Cerebellar nuclear complex (tissue), 1 donor: ENCODE results near the gene BEST1.
A peak's percentile ranks its signal among the peaks of the same experiment; 100 is the strongest.

Experiments
- DNase-seq, 2 experiments: peaks; one replicate each; lab custom pipeline; 2025; lab: John Stamatoyannopoulos, UW

The BEST1 gene

GRCh38 chr11:61916737-61917333 is 33.3 kb upstream of the BEST1 start:
- no peak for DNase-seq

DNA sequence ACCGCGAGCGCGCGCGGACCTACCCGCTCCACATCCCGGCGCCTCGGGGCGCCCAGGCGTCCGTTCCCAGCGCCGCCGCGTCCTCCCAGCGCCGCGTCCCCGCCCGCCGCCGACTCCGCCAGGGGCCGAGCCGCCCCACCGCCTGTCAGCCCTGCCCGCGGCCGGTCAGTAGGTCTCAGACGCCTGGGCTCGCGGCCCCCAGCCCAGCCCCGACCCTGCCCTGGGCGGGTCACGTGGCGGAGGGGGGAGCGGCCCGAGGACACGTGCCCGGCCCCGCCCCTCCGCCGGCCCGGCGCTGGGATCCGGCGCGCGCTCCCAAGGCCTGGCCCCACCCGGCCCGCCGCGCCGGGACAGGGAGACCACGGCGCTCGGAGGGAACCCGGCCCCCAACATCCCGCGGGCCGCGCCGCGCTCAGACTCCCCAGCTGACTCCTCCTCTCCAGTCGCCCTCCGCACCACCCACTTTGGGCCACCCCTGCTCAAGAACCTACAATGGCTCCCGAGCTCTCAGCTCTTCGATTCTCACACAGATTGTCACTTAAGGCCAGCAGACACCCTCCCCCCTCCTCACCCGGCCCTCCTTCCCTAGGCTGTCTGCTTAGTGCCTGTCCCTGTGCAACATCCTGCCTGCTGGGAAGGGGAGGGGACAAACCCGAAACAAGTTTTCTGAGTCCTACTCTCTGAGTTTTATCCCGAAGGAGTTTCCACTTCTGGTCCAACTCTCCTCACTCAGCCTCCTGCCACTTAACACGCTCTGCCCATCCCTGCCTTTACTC is 32.6 kb upstream of the BEST1 start, which contains the start of gene RAB3IL1:
Gene RAB3IL1 (minus strand): TSS at position 233 of the 776 bp plus-strand sequence. CDS start 199 bp downstream, at position 34.
- no peak for DNase-seq

- no peak for DNase-seq
Measured at GRCh38 chr11:61918251-61918937, 31.8 kb upstream of the BEST1 start.

DNA sequence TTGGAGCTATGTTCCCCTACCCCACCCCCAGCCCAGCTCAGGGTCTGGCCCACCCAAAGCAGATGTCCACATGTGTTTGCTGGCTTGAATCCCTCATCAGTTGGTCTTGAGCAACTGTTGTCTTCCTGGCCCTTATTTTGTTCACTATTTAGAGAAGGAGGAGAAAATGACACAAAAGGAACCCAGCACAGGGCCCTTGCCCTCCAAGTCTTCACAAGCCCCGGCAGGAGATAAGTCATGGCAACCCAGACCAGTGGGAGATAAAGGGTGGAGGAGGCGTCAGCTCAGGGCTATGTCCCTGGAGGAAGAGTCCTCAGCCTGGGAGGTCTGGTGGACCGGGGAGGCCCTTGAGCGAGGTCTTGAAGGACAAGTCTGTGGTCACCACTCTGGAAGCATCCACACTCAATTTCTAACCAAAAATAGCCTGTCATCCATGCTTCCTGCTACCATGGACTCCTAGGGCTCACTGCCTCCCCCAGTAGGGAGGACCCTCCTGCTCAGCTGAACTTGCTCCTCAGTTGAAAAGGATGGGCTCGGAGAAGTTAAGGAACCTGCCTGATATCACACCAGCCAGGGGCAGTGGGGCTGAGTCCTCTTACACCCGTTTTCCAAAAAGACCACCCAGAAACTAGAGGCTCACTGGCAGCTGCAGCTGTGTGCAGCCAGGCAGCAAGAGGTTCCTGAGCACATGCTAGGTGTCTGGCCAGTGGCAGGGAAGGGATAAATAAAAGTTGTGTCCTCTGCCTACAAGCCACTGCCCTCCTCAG is 31.0 kb upstream of the BEST1 start:
- DNase-seq: no peak

DNA sequence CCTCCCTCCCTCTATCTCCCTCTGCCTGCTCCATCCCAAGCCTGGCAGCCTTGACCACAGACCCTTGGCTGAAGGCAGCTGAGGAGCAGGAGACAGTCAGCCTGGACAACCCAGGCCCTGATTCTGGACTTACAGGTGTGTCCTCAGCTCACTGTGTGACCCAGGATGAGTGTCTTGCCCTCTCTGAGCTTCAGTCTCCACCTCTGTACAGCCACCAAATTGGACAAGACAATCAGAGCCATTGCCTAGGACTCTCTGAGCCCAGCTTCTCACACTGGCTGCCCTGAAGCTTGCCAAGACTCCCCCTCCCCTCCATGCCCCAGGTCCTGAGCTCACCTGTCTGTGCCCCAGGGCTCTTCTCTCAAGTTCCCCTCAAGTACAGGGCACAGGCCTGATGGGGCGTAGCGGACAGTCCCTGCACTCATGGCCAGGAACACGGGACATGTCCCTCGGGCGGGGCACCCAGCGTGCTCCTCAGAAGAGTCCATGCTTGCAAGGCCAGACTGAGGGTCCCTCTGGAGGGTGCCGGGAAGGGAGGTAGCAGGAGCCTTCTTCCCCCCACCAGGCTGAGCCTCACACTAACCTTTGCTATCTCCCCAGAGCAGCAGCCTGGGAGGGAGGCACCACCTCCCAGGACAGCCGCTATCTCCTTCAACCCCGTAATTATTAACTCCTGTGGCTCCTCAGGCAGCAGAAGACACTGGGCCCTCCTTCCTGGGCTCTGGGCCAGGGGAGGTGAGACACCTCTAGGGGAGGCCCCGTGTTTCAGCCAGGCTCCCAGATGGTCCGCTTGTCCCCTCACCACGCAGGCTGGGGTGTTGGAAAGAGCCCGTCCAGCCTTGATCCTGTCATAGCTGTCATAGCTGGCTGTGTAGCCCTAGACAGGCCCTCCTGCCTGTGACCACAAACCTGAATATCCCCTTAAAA is 30.2 kb upstream of the BEST1 start:
- DNase-seq: no peak

DNA sequence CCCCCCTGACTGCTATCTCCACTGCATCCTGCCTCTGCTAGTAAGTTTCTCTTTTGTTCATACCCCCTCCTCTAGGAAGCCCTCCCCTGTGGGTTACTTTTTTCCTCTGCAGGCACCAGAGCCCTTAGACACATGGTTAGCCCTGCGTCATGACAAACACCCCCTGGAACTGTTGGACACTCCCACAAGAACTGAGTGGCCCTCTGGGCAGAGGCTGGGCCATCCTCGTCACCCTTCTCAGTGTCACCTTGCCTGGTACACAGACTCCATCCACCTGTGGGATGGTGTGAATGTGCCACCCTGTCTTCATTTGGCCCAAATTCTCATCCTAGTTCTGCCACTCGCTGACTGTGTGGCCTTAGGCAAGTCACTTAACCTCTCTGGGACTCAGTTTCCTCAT is 28.7 kb upstream of the BEST1 start:
- no peak for DNase-seq

DNA sequence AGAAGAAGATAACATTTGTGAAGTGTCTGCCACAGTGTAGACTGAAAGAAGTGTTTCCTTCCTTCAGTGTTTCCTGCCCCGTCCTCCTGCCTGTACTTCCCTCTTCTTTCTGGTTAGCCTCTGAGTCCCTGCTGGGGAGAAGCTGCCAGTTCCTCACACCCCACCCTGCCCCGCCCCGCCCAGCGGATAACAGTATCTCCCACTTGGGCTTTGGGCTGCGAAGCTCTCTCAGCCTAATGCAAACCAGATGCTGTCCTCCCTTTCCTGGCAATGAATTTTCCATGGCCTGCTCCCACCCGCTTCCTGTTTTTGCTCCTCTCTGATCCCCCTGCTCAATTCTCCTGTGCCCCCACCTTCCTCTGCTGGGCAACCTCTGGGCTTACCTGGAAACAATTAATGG is 27.6 kb upstream of the BEST1 start:
- DNase-seq: no peak

- no peak for DNase-seq
Measured at GRCh38 chr11:61923166-61924063, 26.7 kb upstream of the BEST1 start.

GRCh38 chr11:61924064-61924455 is 26.1 kb upstream of the BEST1 start:
- no peak for DNase-seq

- DNase-seq: no peak
Measured at GRCh38 chr11:61925736-61926135, 24.4 kb upstream of the BEST1 start.

DNA sequence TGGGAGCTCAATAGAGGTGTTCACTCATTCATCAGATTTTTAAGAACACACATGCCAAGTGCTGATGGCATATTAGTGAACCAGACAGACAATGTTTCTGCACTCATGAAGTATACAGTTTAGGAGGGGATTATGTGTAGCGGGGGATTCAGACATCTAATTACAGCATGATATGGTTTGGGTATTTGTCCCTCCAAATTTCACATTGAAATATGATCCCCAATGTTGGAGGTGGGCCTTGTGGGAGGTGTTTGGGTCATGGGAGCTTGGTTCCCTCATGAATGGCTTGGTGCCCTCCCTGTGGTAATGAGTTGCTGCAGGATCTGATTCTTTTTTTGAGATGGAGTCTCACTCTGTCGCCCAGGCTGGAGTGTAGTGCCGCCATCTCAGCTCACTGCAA is 23.9 kb upstream of the BEST1 start:
- no peak for DNase-seq

- DNase-seq: no peak
Measured at GRCh38 chr11:61927501-61927900, 22.6 kb upstream of the BEST1 start.

DNA sequence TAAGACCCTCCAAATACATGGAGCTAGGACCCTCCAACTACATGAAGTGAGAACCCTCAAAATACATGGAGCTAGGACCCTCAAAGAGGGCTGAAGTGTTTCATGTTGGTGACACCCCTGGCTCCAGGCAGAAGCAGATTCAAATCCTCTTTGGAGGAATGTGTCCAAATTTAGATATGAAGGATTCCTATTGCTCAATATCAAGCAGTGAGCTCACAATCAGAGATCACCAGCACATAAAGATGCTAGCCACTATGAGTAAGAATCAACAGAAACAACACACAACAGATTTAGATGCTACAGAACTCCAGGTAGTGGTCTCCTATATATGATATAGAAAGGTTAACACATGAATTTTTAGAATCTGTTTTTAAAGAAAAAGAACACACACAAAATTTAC is 21.5 kb upstream of the BEST1 start:
- DNase-seq: no peak

DNA sequence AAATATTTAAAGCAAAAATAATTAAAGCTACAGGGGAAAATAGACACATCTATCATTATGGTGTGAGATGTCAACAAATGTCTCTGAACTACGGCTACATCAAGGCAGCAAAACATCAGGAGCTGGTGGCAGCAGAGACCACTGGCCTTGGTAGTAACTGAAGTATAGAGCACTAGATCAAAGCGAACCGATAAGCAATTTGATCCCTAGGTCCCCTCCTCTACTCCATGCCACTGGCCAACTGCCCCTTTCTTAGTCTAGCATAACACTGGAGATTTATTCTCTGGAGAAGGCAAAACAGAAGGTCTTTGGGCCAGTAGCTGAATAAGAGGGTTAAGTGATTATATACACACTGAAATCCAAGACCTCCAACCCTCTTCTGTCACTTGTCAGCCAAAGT is 19.2 kb upstream of the BEST1 start:
- DNase-seq: no peak

- no peak for DNase-seq
Measured at GRCh38 chr11:61935861-61936260, 14.3 kb upstream of the BEST1 start.

DNA sequence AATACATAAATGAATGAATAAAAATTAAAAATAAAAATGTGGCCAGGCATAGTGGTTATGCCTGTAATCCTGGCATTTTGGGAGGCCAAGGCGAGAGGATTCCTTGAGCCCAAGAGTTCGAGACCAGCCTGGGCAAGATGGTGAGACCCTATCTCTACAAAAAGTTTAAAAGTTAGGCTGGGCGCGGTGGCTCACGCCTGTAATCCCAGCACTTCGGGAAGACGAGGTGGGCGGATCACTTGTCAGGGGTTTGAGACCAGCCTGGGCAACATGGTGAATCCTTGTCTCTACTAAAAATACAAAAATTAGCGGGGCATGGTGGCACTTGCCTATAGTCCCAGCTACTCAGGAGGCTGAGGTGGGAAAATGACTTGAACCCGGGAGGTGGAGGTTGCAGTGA is 9.7 kb upstream of the BEST1 start:
- no peak for DNase-seq

DNA sequence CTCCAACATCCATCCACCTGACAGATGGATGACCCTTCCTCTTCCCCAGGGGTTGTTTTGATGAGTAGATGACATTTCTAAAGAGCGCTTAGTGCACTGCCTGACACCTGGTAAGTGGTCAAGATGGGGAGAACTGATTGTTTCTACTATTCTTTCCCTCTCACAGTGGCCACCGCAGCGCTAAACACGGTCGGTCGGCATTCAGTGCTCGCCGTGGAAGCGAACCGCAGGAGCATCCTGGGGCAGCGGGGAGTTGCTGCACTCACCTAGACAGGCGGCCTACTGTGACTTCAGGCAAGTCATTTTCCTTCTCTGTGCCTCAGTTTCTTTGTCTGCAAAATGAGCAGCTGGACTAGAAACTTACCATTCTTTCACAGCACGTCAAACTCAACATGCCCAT is 5.0 kb upstream of the BEST1 start:
- DNase-seq: no peak

DNA sequence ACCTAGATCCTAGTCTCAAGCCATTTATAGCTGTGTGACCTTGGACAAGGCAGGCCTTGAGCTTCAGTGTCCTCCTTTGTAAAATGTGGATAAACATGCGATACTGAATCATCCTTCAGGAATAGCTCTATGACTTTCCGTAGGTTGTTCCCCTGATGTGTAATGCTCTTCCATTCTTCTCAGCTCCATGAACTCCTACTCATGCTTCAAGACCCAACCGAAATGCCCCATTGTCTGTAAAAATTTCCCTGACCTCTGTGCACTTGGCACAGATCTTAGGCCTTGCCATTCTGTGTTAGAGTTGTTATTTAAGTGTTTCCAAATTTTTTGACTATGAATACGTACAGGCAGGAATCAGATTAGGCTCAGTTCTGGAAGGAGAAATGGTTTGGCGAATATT is 3.3 kb upstream of the BEST1 start:
- DNase-seq: no peak

GRCh38 chr11:61947486-61948210 is 2.5 kb upstream of the BEST1 start:
- peak in 1 of 2 experiments; percentile 63 for DNase-seq

DNA sequence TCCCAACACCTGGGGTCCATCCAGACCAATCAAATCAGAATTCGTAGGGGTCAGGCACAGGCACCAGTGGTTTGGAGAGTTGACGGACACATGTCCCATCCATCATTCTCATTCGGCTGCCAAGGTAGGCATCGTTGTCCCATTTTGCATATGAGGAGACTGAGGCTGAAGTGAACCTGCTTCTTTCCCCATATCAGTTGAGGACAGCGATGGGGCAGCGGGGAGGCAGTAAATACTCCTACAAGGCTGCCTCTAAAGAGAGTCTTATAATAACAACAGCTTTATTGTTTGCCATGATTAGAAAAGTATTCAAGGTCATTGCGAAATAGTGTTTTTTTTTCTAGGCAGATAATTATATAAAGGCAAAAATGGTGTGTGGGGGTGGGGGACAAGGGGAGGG is 1.6 kb upstream of the BEST1 start:
- no peak for DNase-seq
